Esophagus (tissue), 2 donors: ENCODE data around the gene CALCR. TPM values are rescaled to one million over a fixed set of nuclear protein-coding genes. Genes with fewer than 3 reads are reported as not detected.
"Not testable (repeated sequence)": the region's sequence is repeated elsewhere in the genome, so short reads cannot be mapped to it uniquely, and the experiment has no call there.

Experiments used
- H3K27ac ChIP-seq, 2 donors: one replicate each; pipeline ENCODE4 v1.5.1; 2013; ENCODE audit warnings: low read depth in 2 of 2, mild to moderate bottlenecking in 2 of 2, inconsistent platforms in 1 of 2, low read length in 1 of 2, moderate library complexity in 1 of 2
- H3K27me3 ChIP-seq, 2 donors: one replicate each; pipeline ENCODE4 v1.6.1; 2013; ENCODE audit warnings: low read length in 2 of 2, control low read depth in 1 of 2, mild to moderate bottlenecking in 1 of 2; ENCODE audit not compliant: insufficient read depth in 2 of 2, control insufficient read depth in 1 of 2
- H3K36me3 ChIP-seq, 2 donors: one replicate each; pipeline ENCODE4 v1.6.1; 2013; ENCODE audit warnings: low read length in 1 of 2; ENCODE audit not compliant: control insufficient read depth in 2 of 2, insufficient read depth in 2 of 2
- H3K4me1 ChIP-seq, 2 donors: one replicate each; pipeline ENCODE4 v1.6.1; 2013; ENCODE audit warnings: low read length in 1 of 2; ENCODE audit not compliant: control insufficient read depth in 2 of 2, insufficient read depth in 2 of 2
- H3K4me3 ChIP-seq, 2 donors: one replicate each; pipeline ENCODE4 v1.5.1; 2013; ENCODE audit warnings: low read length in 2 of 2, mild to moderate bottlenecking in 2 of 2, low read depth in 1 of 2, moderate library complexity in 1 of 2
- H3K9me3 ChIP-seq, 2 donors: one replicate each; pipeline ENCODE4 v1.6.1; 2013; ENCODE audit warnings: mild to moderate bottlenecking in 2 of 2, low read depth in 1 of 2, low read length in 1 of 2, moderate library complexity in 1 of 2; ENCODE audit not compliant: control insufficient read depth in 2 of 2, insufficient read depth in 1 of 2
- WGBS, 2 donors: extraction: QIAGEN DNeasy Blood & Tissue Kit; methylation state at CpG; one replicate each; pipeline ENCODE4 v1.1.7; 2013; 5-methylcytosine and 5-hydroxymethylcytosine counted together
- polyA plus RNA-seq, 2 donors: library from polyadenylated mRNA; stranded (reverse); fragments of 200-250 nt; gene quantifications; one replicate each; pipeline ENCODE4 v1.2.3, GENCODE V29; 2013
- donor health status: healthy with polysubstance abuse.
- donor health status: Bipolar disorder and iron deficiency.

The CALCR gene
- polyA plus RNA-seq, 2 donors, result 0.01 TPM; not detected in 1

DNA sequence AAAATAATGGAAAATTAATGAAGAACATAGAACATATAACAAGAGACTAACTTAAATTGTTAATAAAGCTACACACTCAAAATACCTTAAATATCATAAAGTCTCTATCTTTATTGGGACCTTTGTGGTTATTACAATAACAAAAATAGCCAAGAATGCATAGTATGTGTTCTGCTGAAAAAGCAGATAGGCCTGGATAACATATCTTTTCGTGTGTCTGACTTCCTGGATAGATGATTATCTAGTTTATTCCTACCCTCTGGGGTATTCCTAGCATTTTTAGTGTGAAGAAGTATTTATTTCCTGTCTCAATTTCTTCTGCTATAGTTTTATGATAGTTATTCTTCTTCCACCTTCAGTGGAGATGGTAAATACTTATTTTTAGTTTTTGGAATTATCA is 36.5 kb downstream of the CALCR start:
- H3K9me3 ChIP-seq, result no peaks in the 10 kb centered on the region
- H3K27ac ChIP-seq, result no peak overlapping the region
- H3K27me3 ChIP-seq, result no peaks in the 10 kb centered on the region
- H3K36me3 ChIP-seq, result no peaks in the 10 kb centered on the region
- H3K4me1 ChIP-seq, result no peaks in the 10 kb centered on the region
- WGBS, 2 donors, result 38 to 40% methylated on average over 1 of the region's 1 CpG
- no peak overlapping the region for H3K4me3 ChIP-seq

GRCh38 chr7:93535616-93536015 is 38.9 kb downstream of the CALCR start:
- Histone ChIP-seq H3K9me3 (no peaks in the 10 kb centered on the region), H3K4me1 (no peaks in the 10 kb centered on the region)

DNA sequence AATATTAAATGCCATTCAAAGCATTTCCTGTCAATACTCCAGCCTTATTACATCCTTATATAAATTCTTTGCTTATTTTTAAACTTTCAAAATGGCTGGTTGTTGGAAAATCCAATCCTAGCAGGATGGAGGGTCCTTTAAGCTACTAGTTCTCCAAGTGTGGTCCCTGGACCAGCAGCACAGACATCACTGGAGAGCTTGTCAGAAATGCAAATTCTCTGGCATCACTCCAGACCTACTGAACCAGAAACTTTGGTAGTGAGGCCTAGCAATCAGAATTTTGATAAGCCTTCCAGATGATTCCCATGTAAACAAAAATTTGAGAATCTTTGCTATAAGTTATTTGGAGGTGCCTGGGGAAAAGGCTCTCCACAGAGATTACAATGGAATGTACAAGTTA is 43.8 kb downstream of the CALCR start:
- Histone ChIP-seq H3K4me3 (no peak overlapping the region), H3K27me3 (no peaks in the 10 kb centered on the region), H3K27ac (no peak overlapping the region), H3K9me3 (no peaks in the 10 kb centered on the region), H3K4me1 (no peaks in the 10 kb centered on the region), H3K36me3 (no peaks in the 10 kb centered on the region)

More at GRCh38 chr7:93535616-93536015, 38.9 kb downstream of the CALCR start:
- no peaks in the 10 kb centered on the region for H3K36me3 ChIP-seq
- H3K27ac ChIP-seq, result no peak overlapping the region
- H3K4me3 ChIP-seq, result no peak overlapping the region
- H3K27me3 ChIP-seq, result no peaks in the 10 kb centered on the region

GRCh38 chr7:93516834-93517233 is 57.7 kb downstream of the CALCR start:
- 93% methylated on average over 4 of the region's 4 CpGs for WGBS, 2 donors
- no peaks in the 10 kb centered on the region for H3K4me1 ChIP-seq
- no peak overlapping the region for H3K27ac ChIP-seq
- H3K4me3 ChIP-seq, result no peak overlapping the region
- no peaks in the 10 kb centered on the region for H3K27me3 ChIP-seq
- no peaks in the 10 kb centered on the region for H3K36me3 ChIP-seq
- H3K9me3 ChIP-seq, result no peaks in the 10 kb centered on the region

DNA sequence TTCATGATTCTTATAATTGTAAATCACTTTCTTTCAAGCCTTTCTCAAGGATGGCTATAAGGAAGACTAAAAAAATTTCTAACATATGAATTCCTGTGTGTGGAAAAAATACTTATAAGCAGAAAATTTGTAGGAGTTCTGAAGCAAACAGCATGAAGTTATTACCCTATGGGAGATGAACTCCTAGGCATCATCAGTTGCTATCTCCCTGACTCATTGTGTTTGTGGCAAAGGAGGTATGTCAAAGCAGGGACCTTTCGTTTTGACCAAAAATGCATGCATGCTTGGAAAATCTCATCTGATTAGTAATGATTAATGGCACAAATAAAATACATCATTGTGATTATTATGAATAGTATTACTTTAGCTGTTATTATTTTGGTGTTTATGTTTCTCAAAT is 59.4 kb downstream of the CALCR start:
- no peaks in the 10 kb centered on the region for H3K9me3 ChIP-seq
- WGBS, 2 donors, result 52 to 53% methylated on average over 1 of the region's 1 CpG
- no peak overlapping the region for H3K27ac ChIP-seq

DNA sequence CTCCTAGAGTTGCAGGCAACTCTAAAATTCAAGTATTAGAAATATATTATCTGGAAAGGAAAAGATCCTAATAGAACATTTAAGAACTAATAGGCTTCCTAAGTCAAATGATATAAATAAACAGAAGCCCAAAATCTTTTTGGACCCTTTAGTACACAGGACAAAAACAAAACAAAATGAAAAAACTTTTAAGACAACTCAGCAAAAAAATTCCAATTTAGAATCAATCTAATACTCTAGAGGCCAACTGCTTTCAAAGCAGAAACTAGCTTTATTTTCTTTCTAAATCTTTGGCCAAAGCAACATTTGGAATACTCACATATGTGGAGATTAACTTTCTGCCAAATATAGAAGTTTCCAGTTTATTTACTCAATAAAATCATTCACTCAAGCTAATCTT is 65.2 kb downstream of the CALCR start:
- no peaks in the 10 kb centered on the region for H3K9me3 ChIP-seq
- H3K4me3 ChIP-seq, result no peak overlapping the region
- H3K36me3 ChIP-seq, result no peaks in the 10 kb centered on the region
- no peak overlapping the region for H3K27ac ChIP-seq
- no peaks in the 10 kb centered on the region for H3K27me3 ChIP-seq
- no peaks in the 10 kb centered on the region for H3K4me1 ChIP-seq

More for the DNA sequence above, 59.4 kb downstream of the CALCR start:
- H3K36me3 ChIP-seq, result no peaks in the 10 kb centered on the region
- no peaks in the 10 kb centered on the region for H3K4me1 ChIP-seq
- no peaks in the 10 kb centered on the region for H3K27me3 ChIP-seq
- H3K4me3 ChIP-seq, result no peak overlapping the region

DNA sequence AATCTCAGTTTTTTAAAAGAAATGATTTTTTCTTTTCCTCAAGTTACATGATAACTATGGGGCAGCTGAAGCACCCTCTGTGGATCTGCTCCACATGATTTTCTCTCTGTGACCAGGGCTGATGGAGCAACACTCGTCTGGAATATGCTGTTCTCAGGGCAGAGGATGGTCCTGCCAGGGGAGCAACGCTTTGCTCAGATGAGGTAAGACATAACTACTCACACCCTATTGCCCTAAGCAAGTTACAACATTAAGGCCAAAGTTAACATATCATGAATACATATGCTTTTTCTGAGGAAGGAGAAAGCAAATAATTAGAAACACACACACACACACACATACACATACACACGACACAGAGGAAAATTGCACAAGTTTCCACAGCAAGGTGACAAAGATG is 71.4 kb downstream of the CALCR start:
- Histone ChIP-seq H3K27me3 (no peaks in the 10 kb centered on the region), H3K4me3 (no peak overlapping the region), H3K36me3 (no peaks in the 10 kb centered on the region), H3K4me1 (no peaks in the 10 kb centered on the region), H3K27ac (no peak overlapping the region), H3K9me3 (no peaks in the 10 kb centered on the region)
- WGBS, 2 donors, result 65 to 73% methylated on average over 3 of the region's 3 CpGs

- not testable (repeated sequence) for H3K9me3 ChIP-seq, H3K27me3 ChIP-seq, H3K27ac ChIP-seq, H3K4me3 ChIP-seq, H3K4me1 ChIP-seq, H3K36me3 ChIP-seq
- 88 to 91% methylated on average over 3 of the region's 3 CpGs for WGBS, 2 donors
Measured at GRCh38 chr7:93491860-93492259, 82.7 kb downstream of the CALCR start.

DNA sequence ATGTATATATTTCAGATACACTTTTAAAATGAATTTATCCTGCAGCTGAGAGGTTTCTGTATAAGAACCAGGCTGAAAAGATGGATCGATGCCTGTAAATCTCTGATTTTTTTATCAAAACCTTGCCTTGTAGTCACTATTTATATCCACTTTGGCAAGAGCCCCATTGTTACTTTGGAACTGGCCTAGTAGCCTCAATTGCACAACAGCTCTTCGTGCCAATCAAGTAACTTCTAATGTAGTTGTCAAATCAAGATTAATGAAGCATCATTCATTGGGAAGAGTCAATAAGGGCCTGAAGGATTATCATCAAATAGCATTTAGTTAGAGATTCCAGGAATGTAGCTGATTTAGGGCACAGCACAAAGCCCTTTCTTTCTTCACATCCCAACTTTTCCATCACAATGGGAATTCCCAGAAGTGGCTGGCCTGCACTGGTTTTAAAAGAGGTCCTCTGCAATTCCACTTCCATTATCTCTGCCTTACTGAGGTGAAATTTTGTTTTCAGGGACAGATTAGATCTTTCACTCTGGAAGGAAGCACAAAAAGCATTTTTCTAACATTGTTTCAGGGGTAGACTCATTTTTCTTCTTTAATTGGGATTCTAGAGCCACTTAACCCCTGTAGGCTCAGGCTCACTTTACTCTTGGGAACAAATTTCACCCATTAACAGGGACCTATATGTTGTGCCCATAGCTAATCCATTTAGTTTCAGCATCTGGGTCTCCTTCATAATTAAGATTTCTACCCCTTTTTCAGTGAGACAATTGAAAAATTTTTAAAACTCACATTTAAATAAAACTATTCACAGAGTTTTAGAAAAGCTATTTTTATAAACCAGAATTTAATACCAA is 97.8 kb downstream of the CALCR start:
- Histone ChIP-seq H3K4me3 (no peak overlapping the region), H3K9me3 (no peaks in the 10 kb centered on the region), H3K4me1 (no peaks in the 10 kb centered on the region), H3K27ac (no peak overlapping the region), H3K36me3 (no peaks in the 10 kb centered on the region), H3K27me3 (no peaks in the 10 kb centered on the region)
- 57 to 60% methylated on average over 2 of the region's 2 CpGs for WGBS, 2 donors

GRCh38 chr7:93475811-93476210 is 98.7 kb downstream of the CALCR start:
- Histone ChIP-seq H3K36me3 (no peaks in the 10 kb centered on the region), H3K4me3 (no peak overlapping the region), H3K27me3 (no peaks in the 10 kb centered on the region), H3K4me1 (no peaks in the 10 kb centered on the region), H3K9me3 (no peaks in the 10 kb centered on the region), H3K27ac (no peak overlapping the region)
- WGBS, 2 donors, result 59 to 63% methylated on average over 4 of the region's 4 CpGs
